ENCODE data around the gene DHRS1.

DHRS1 gene

DNA sequence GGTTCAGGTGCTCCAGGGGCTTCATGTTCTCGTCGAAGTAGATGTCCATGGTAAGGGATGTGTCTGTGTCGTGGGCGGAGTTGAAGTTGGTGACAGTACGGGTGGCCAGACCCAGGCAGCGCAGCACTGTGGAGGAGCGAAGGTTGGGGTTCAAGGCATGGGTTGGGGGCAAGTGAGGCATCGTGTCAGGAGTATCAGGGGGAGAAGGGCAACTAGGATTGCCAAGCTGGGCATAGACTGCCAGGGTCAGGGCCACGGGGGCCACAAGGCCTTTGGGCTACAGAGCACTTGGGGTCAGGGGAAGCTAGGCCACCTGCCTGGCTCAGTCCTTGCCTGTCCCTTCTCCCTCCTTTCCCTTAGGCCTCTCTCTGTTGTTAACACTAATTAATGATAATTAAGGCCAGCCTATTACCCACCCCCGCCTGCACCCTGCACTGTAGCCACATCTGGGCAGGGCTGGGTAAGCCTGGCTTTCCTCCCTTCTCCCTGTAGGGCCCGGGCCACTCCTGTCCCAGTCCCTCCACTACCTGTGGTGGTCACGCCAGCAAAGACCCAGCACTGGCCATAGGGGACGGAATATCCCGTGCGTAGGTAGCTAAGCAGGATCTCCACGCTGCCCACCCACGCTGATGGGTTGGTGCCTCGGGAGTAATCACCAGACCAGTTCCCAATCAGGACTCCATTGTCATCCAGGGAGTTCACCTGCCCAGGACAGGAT, 40.9 kb downstream of the DHRS1 start:
- no peak overlapping the region for H3K4me2 ChIP-seq (ENCODE audit: insufficient read depth, low read length)
- no peaks in the 10 kb centered on the region for H3K36me3 ChIP-seq (ENCODE audit: insufficient read depth, low read length)
- no peak overlapping the region for H2AFZ ChIP-seq (ENCODE audit: low read depth, low read length)

DNA sequence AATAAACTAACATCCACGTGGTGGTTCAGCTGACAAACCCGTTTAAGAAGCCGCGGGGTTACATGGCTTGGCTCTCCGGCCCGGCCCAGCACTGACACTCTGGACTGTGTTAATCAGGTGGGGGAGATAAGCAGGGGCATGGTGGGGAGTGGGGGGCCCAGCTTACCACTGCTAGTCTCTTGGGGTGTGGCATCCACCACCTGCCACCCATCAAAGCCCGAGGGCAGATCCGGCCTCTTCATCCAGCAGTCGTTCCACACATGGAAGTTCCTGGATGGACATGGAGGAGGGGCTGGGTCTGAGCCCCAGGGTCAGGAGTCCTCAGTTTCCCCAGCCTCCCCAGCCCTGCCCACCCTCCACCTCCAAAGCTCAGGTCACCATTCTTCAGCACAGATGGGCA, 41.5 kb downstream of the DHRS1 start:
- ATAC-seq (ENCODE audit: insufficient read depth, low read depth): no peak
- Histone ChIP-seq H2AFZ (ENCODE audit: low read depth, low read length) (no peak overlapping the region), H3K9ac (ENCODE audit: low read depth, low read length) (no peak overlapping the region), H3K27me3 (ENCODE audit: insufficient read depth, low read length, poor library complexity) (no peaks in the 10 kb centered on the region), H3K27ac (ENCODE audit: low read length) (no peak overlapping the region), H3K9me3 (ENCODE audit: insufficient read depth, low read length, severe bottlenecking) (no peaks in the 10 kb centered on the region), H4K20me1 (ENCODE audit: insufficient read depth, low read length) (no peaks in the 10 kb centered on the region), H3K4me3 (ENCODE audit: low read depth in 1 of 2, low read length in 2 of 2) (no peak overlapping the region), H3K36me3 (ENCODE audit: insufficient read depth, low read length) (no peaks in the 10 kb centered on the region), H3K4me2 (ENCODE audit: insufficient read depth, low read length) (no peak overlapping the region), H3K4me1 (ENCODE audit: insufficient read depth, low read length) (no peaks in the 10 kb centered on the region), H3K79me2 (ENCODE audit: insufficient read depth, low read length) (no peaks in the 10 kb centered on the region)
- TF ChIP-seq EZH2 (IDR thresholded peaks at IDR 0.05; ENCODE audit: borderline replicate concordance, low read depth, low read length, severe bottlenecking) (no peak), CTCF (IDR thresholded peaks at IDR 0.05; ENCODE audit: borderline replicate concordance, extremely low read depth, low read length, poor library complexity, severe bottlenecking) (no peak)
- DNase-seq: no peak

More for the DNA sequence above, 40.9 kb downstream of the DHRS1 start:
- H3K9ac ChIP-seq (ENCODE audit: low read depth, low read length): no peak overlapping the region
- no peak for TF ChIP-seq CTCF (IDR thresholded peaks at IDR 0.05; ENCODE audit: borderline replicate concordance, extremely low read depth, low read length, poor library complexity, severe bottlenecking)
- TF ChIP-seq EZH2 (IDR thresholded peaks at IDR 0.05; ENCODE audit: borderline replicate concordance, low read depth, low read length, severe bottlenecking): no peak
- H3K27me3 ChIP-seq (ENCODE audit: insufficient read depth, low read length, poor library complexity): no peaks in the 10 kb centered on the region
- H3K79me2 ChIP-seq (ENCODE audit: insufficient read depth, low read length): no peaks in the 10 kb centered on the region
- no peaks in the 10 kb centered on the region for H3K4me1 ChIP-seq (ENCODE audit: insufficient read depth, low read length)
- no peak overlapping the region for H3K4me3 ChIP-seq (ENCODE audit: low read depth in 1 of 2, low read length in 2 of 2)
- no peaks in the 10 kb centered on the region for H4K20me1 ChIP-seq (ENCODE audit: insufficient read depth, low read length)
- DNase-seq: no peak
- no peaks in the 10 kb centered on the region for H3K9me3 ChIP-seq (ENCODE audit: insufficient read depth, low read length, severe bottlenecking)
- no peak overlapping the region for H3K27ac ChIP-seq (ENCODE audit: low read length)
- no peak for ATAC-seq (ENCODE audit: insufficient read depth, low read depth)

DNA sequence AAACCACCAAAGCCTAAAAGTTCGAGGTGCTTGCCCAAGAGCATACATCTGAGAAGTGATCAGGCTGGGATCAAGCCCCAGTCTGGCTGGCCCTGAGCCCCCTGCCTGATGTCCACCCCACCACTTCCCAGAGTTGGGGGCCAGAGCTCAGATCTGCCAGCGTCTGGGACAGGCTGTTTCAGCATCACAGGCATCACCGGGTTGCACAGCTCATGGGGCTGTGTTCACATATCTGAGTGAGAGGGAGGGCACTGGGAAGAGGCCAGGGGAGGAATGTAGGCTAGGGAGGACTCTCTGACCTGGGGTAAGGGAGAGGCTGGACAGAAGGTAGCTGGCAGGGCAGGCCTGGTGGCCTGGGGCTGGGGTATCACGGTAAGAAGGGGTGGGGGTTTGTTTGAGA, 42.6 kb downstream of the DHRS1 start:
- H3K9ac ChIP-seq (ENCODE audit: low read depth, low read length): no peak overlapping the region
- no peak overlapping the region for H2AFZ ChIP-seq (ENCODE audit: low read depth, low read length)
- H3K27me3 ChIP-seq (ENCODE audit: insufficient read depth, low read length, poor library complexity): no peaks in the 10 kb centered on the region
- no peak overlapping the region for H3K27ac ChIP-seq (ENCODE audit: low read length)
- ATAC-seq (ENCODE audit: insufficient read depth, low read depth) (no peak), DNase-seq (no peak)
- H3K4me2 ChIP-seq (ENCODE audit: insufficient read depth, low read length): no peak overlapping the region
- TF ChIP-seq CTCF (IDR thresholded peaks at IDR 0.05; ENCODE audit: borderline replicate concordance, extremely low read depth, low read length, poor library complexity, severe bottlenecking) (no peak), EZH2 (IDR thresholded peaks at IDR 0.05; ENCODE audit: borderline replicate concordance, low read depth, low read length, severe bottlenecking) (no peak)
- H3K79me2 ChIP-seq (ENCODE audit: insufficient read depth, low read length): no peaks in the 10 kb centered on the region
- H4K20me1 ChIP-seq (ENCODE audit: insufficient read depth, low read length): no peaks in the 10 kb centered on the region
- H3K4me3 ChIP-seq (ENCODE audit: low read depth in 1 of 2, low read length in 2 of 2): no peak overlapping the region
- no peaks in the 10 kb centered on the region for H3K36me3 ChIP-seq (ENCODE audit: insufficient read depth, low read length)
- no peaks in the 10 kb centered on the region for H3K4me1 ChIP-seq (ENCODE audit: insufficient read depth, low read length)
- H3K9me3 ChIP-seq (ENCODE audit: insufficient read depth, low read length, severe bottlenecking): no peaks in the 10 kb centered on the region
